COLO668 (cell line): Measurements from ENCODE around the gene EPN3.

ENCODE experiments used
- DNase-seq: peaks from one replicate; lab custom pipeline; 2025; ENCODE audit not compliant: unreplicated experiment; lab: John Stamatoyannopoulos, UW

EPN3 gene

DNA sequence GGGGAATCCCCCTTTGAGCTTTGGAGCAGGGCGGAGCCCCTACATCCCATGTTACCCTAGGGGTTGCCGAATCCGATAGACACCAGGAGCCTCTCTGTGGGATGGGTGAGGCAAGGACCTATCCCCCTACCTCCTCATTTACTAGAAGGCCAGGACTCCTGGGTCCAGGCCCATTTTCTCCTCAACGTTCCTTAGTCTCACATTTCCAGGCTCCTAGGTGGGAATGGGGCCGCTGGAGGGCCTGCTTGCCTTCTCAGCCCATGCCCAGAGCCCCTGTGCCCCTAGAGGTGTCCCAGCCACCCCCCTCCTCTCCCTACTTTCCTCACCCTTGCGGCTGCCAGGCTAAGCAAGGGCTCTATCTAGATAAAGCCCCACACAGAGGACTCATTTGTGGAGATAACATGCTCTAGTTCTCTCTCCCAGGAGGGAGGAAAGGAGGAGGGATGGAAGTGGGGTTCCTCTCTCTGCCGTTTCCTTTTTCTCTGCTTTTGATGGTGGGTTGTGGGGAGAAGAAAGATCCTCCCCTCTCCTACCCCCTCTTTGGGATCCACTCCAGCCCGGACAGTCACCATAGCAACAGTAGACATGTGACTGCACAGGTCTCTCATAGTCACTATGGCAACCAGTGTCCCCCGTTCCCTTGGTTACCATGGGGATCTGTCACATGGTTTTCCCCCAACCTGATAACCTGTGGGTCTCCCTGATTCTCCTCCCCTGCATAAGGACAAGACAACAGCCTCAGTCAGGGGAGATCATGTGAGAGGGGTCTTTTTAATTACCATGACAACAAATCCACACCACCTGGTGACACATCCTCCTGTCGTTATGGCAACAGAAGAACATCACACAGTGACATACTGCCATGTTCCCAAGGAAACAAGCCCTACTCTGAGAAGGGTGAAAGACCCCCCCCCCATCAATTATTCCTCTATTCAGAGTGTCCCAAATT is 33.1 kb downstream of the EPN3 start:
- DNase-seq = peak; percentile 12

DNA sequence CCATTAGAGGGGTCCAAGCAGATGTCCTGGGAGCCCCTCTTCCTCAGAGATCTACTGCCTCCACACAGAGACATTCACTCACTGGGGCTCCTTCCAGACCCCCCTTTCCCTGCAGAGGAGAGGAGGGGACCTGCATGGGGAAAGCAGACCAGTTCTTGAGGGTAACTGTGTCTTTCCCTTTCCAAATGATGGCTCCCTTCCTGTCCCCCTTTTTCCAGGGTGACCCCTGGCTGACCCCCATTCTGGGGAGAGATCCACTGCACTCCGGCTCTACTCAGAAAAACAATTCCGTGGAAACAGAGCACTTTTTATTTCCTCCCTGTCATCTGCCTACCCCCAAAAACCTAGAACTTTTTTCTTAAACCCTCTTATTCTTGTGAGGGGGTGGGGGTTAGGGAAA is 34.4 kb downstream of the EPN3 start:
- DNase-seq = no peak

DNA sequence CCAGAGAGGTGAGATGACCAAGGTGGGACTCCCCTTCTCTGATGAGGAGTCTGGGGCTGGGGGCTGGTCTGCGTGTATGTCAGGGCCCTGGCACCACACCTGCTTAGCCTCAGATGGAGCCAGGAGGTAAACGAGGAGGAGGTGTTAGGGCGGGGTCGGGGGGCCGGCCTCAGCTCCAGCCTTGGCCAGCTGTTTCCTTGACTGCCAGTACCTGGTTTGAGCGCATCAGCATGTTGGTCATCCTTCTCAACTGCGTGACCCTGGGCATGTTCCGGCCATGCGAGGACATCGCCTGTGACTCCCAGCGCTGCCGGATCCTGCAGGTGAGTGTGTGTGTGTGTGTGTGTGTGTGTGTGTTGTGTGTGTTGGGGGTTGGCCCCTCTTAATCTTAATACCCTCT is 36.1 kb downstream of the EPN3 start:
- no peak for DNase-seq

DNA sequence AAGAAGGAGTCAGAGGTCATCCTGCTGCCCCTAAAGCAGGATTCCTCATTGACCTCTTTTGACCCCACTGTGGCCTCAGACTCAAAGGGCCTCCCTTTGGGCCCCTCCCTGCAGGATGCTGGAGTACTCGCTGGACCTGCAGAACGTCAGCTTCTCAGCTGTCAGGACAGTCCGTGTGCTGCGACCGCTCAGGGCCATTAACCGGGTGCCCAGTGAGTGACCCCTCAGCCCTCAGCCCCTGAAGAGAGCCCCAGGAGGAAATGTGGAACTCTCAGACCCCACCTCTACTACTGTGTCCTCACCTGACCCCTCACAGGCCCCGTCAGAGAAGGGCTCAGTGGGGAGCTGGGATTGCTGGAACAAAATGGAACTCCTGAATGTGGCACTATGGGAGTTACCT is 37.1 kb downstream of the EPN3 start:
- DNase-seq = no peak

DNA sequence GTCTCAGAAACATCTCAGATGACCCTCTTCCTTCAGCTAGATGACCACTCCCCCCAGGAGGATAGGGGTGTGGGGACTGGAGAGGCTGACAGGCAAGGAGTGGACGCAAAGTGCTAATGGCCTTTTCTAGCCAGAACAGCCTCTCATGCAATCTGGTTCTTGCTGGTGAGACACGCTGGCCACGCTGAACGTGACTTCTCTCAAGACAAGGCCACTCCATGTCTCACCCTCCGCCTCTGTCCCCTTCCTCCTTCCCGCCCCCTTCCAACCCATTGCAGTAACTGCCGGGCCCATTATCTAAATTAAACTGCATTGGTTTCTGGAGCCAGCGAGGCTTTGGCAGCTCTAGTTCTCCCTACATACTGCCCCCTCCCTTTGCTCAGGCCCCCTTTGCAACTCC is 37.5 kb downstream of the EPN3 start:
- no peak for DNase-seq

DNA sequence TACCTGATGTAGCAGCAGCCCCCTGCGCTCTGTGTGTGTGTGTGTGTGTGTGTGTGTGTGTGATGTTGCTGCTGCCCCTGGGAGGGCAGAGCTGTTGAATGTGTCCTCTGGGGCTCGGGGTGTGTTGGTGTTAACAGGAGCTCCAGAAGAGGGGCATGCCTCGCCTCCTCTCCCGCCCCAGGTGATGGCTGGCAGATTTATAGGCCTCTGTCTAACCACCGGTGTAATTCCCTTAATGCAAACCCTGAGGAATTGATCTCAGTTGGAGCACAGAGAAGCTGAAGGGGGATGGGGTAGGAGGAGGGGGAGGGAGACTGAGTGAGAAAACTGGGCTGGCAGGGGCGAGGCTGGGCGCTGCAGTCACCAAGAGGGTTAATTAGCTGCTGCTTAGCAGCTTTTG is 38.0 kb downstream of the EPN3 start:
- DNase-seq = no peak

DNA sequence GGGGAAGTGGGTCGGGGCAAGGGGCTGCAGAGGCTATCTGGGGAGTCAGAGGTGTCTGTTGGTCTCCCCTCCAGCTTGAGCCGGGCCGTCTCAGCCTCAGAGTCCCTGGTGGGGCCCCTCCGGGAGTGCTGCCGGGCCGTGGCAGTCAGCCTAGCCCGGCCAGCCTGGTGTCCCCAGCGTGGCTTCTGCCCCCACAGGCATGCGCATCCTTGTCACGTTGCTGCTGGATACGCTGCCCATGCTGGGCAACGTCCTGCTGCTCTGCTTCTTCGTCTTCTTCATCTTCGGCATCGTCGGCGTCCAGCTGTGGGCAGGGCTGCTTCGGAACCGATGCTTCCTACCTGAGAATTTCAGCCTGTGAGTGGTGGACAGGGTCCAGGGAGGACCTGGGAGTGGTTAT is 39.1 kb downstream of the EPN3 start:
- DNase-seq = no peak

DNA sequence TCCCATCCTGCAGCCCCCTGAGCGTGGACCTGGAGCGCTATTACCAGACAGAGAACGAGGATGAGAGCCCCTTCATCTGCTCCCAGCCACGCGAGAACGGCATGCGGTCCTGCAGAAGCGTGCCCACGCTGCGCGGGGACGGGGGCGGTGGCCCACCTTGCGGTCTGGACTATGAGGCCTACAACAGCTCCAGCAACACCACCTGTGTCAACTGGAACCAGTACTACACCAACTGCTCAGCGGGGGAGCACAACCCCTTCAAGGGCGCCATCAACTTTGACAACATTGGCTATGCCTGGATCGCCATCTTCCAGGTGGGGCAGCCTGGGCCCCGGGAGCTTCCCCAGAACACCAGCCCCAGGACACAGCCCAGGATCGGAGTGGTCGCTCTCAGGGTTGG is 40.0 kb downstream of the EPN3 start:
- DNase-seq = no peak

DNA sequence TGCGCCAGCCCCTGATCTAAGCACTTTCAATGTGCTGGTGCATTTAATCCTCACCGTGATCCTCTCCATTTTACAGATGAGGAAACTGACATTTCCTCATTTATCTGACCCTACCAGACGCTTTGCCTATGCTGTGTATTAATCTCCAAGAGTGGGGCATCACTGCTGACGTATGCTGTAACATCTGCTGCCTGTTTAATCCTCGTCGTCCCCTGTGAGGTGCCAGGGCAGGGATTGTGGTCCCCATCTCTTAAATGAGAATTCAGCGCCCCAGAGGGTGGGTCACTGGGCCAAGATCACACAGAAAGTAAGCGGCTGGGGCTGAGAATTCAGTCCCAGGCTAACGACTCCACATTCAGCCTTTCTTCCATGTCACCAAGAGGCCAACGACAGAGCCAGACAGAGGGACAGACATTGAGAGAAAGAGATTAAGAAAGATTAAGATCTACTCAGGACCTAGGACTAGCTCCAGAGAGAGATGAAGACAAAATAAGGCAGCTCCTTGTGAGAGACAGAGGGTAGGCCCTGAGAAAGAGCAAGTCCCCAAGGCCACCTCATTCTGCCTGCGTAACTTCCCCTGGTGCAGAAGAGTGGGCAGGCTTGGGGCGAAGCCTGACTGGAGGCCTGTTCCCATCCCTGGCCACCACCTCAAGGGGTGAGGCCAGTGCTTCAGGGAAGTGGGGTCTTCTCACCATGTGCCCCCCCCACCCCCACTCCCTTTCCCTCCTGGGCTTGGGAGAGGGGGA is 41.5 kb downstream of the EPN3 start:
- DNase-seq = no peak

DNA sequence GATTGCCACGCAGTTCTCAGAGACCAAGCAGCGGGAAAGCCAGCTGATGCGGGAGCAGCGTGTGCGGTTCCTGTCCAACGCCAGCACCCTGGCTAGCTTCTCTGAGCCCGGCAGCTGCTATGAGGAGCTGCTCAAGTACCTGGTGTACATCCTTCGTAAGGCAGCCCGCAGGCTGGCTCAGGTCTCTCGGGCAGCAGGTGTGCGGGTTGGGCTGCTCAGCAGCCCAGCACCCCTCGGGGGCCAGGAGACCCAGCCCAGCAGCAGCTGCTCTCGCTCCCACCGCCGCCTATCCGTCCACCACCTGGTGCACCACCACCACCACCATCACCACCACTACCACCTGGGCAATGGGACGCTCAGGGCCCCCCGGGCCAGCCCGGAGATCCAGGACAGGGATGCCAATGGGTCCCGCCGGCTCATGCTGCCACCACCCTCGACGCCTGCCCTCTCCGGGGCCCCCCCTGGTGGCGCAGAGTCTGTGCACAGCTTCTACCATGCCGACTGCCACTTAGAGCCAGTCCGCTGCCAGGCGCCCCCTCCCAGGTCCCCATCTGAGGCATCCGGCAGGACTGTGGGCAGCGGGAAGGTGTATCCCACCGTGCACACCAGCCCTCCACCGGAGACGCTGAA is 43.2 kb downstream of the EPN3 start:
- DNase-seq = peak; percentile 58

DNA sequence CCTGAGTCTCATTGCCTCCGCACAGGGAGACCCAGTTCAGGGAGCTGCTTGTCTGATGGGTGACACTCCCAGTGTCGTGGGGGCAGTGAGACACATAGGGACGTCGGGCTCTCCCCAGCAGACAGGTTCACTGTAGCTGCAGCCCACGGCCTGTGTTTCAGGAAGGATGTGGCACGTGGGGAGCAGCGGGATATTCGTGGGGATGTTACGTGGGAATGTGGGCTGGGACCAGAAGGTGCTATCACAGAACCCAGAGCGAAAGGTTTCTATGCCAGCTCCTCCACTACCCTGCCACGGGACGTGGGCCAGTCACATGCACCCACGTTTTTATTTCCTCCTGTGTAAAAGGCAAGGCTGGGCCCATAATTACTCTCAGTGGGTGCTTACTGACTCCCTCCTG is 44.3 kb downstream of the EPN3 start:
- no peak for DNase-seq

DNA sequence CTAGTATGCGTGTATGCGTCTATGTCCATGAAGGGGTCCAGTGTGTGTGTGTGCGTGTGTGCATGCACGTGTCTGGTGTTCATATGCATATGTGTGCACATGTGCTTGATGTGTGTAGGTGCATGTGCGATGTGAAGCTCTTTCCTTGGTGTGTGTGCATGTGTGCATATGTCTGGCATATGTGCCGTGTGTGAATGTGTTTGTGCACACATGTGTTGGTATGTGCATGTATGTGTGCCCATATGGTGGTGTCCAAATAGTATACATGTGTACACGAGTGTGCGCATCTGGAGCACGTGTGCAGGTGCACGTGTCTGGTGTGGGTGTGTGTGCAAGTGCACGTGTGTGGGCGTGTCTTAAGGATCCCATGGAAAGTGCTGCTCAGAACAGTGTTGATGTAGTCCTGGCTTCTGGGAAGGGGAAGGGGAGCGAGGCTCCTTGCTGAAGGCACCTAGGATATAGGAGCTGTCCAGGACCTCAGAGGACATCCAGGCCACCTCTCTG is 45.0 kb downstream of the EPN3 start:
- no peak for DNase-seq

DNA sequence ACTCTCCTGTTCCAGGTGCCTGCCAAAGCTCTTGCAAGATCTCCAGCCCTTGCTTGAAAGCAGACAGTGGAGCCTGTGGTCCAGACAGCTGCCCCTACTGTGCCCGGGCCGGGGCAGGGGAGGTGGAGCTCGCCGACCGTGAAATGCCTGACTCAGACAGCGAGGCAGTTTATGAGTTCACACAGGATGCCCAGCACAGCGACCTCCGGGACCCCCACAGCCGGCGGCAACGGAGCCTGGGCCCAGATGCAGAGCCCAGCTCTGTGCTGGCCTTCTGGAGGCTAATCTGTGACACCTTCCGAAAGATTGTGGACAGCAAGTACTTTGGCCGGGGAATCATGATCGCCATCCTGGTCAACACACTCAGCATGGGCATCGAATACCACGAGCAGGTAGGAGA is 45.6 kb downstream of the EPN3 start:
- DNase-seq = no peak

DNA sequence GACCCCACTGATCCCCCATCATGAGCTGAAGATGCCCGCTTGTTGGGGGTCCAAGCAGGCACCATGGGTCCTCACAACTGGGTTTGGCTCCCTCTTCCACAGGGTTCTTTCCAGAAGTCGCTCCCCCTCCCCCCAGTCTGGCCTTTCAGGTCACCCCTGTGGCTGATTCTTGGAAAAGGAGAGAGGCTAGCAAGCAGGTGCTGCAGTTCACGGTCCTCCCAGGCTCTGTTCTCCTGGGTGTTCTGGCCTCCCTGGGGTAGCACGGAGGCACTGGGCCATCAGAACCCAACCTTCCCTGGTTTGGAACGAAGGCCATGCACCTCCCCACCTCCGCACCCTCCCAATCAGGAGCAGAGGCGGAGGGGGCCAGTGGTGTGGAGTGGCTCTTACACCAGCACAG is 46.9 kb downstream of the EPN3 start:
- no peak for DNase-seq

DNA sequence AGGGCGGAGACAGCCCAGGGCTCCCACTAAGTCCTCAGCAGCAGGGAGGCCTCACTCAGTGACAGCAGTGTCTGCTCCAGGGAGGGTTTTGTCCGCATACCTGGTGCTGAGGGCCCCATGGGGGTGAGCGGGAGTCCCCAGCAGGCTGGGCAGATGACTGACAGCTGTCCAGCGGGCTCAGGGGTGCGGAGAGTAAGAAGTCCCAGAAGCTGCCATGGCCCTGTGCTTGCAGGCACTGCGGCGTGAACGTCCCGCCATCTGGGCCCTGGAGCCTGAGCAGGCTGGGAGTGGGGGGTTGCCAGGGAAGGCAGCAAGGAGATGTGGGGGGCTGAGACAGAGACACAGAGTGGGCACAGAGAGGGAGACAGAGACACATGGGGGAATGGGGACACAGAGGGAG is 48.1 kb downstream of the EPN3 start:
- DNase-seq = no peak

DNA sequence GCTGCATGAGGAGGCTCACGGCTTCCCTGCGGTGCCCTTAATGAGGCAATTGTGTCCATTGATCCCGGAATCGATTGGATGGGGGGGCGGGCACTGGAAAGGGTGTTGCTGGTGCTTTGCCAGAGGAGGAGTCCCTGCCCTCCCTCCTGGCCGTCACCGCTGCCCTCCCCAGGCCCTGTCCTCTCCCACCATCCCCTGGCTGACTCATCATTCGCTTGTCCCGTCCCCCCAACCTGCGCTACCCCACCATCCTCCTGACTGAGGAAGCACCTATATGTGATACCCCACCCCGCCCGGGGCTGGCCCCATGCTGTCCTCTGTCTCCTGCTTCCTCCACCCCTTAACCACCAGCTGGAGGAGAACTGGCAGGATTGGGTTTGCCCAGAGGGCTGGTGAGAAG is 48.8 kb downstream of the EPN3 start:
- no peak for DNase-seq

DNA sequence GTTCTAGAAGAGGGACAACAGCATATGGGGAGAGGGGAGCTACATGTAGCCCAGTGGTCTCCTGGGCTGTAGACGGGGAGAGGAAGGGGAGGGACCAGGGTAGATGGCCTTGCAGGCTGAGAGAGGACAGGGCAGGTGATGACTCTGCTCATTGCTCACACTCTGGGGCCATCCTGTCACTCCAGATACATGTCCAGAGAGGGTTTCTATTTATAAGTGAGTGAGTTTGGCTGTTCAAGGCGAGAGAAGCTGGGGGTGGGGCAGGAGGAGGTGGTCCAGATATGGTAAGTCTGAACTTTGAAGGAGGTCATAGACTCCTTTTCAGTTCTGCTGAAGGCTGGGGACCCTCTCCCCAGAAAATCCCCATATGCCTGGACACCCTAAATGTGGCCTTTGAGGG is 50.2 kb downstream of the EPN3 start:
- no peak for DNase-seq

DNA sequence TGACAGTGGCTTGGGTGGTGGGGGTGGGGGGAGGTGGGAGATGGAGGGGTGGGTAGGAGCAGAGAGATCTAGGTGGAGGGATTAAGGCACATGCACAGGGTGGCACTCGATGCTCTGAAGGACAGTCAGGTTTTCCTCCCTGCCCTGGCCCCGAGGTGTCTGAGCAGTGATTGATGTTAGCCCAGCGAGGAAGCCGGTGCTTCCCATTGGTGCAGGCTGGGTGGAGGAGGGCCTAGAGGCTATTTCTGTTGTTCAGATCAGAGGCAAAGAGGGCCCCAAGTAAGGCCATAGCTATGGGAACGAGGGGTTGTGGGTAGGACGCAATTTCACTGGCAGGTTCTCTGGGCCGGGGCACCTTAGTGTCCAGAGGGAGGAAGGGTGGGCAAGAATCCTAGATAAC is 51.1 kb downstream of the EPN3 start:
- DNase-seq = no peak

DNA sequence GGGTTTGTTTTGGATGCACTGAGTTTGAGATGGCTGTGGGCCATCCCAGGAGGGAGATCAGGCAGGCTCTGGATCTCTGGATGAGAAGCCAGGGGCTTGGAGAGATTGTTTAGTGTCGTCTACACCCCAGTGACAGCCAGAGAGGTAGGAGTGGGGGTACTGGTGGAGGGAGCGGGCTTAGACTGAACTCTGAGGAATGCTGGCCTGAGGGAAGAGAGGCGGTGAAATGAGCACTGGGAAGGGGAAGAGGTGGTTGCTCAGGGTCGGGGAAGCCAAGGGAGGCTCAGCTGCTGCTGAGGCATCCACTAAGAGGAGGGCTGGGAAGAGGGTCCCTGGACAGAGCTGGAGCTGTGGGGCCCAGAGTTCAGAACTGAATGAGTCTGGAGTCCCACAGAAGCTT is 51.6 kb downstream of the EPN3 start:
- DNase-seq = no peak

DNA sequence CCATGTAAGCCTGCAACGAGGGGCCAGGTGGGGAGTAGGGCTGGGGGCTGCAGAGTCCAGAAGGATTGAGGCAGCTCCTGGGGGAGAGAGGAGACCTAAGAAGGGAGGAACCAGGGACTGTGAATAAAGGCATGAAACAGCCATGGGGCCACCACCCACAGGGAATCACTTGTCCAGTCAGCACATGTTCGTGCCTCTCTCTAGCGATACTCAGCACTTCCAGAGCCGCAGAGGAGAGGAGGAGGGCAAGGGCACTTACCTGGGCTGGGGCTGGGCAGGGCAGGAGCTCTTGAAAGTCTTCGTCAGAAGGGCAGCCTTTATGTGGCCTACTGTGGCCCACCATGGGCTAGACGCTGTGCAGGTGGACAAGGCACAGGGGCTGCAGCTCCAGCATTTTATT is 52.2 kb downstream of the EPN3 start:
- no peak for DNase-seq

DNA sequence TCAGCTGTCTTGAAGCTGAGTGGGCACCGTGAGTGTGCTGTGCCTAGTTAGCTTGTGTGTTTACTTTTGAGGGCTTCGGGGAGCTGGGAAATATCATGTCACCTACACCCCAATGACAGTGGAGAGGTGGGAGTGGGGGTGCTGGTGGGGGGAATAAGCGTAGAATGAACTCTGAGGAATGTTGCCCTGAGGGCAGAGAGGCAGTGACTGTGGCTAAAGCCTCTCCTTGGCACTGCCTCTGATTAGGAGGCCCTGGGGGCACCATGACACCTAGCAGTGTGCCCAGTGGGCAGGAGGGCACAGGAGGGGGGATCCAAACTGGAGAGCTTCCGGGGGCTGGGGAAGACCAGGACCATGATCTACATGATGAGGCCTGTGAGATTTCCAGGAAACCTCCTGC is 52.8 kb downstream of the EPN3 start:
- DNase-seq = no peak

DNA sequence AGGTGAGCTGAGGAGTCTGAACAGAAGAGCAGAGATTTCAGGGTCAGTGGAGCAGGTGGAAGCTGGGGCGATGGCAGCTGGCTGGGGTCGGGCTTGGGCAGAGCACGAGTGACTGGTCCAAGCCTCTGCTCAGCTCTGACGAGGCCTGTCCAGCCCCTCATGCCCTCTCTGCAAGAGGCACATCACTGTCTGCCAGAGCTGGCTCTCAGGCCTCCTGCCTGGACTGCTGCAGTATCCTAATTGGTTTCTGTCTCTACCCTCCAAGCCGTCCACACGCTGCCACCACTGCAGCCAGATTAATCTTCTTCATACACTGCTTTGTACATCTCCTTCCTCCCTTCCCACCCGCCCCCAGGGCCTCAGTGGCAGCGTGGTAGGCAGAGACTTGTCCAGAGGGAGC is 53.4 kb downstream of the EPN3 start:
- DNase-seq = no peak
